Upper lobe of left lung (tissue), 4 donors: ENCODE measurements around the gene CCT7.

ENCODE experiments used
- CTCF ChIP-seq, 6 experiments: fragments of 450-650 bp in 4 of 6; fragments of 200-600 bp in 2 of 6; sonication (generic) in 2 of 6; IDR thresholded peaks; one replicate each; pipeline ENCODE4 v1.5.1; 2016 to 2019; ENCODE audit warnings: antibody characterized with exemption in 6 of 6
- POLR2AphosphoS5 ChIP-seq, 2 donors: sonication (generic); formaldehyde crosslinking; IDR thresholded peaks; one replicate each; pipeline ENCODE4 v1.5.1; 2017; ENCODE audit warnings: antibody characterized with exemption in 2 of 2

- TF ChIP-seq CTCF (IDR thresholded peaks at IDR 0.05) (no peak), POLR2AphosphoS5 (IDR thresholded peaks at IDR 0.05) (no peak)
Observed at GRCh38 chr2:73223821-73224220, 10.3 kb upstream of the CCT7 start.
